Astrocyte (in vitro differentiated cells and primary cell): ENCODE results near the gene PCDHGA1. TPM values are rescaled to one million over a fixed set of nuclear protein-coding genes. Genes with fewer than 3 reads are reported as not detected.

ENCODE experiments used
- DNase-seq: peaks from one replicate; pipeline ENCODE4 v3.0.0-alpha.2; 2010; ENCODE audit warnings: low read depth
- FAIRE-seq: peaks from 2 replicates; lab custom pipeline; 2011; peaks lifted over from hg19 to GRCh38; lab: Jason Lieb, UNC
- H2AFZ ChIP-seq: 2 replicates; pipeline ENCODE4 v1.6.0; 2012; ENCODE audit warnings: low read depth, low read length, inconsistent platforms
- H3K27ac ChIP-seq: 2 replicates; pipeline ENCODE4 v1.5.1; 2011; ENCODE audit warnings: low read depth, low read length, inconsistent platforms
- H3K27me3 ChIP-seq: 2 replicates; pipeline ENCODE4 v1.6.0; 2011; ENCODE audit warnings: low read length, inconsistent platforms; ENCODE audit not compliant: insufficient read depth
- H3K36me3 ChIP-seq: 2 replicates; pipeline ENCODE4 v1.5.1; 2011; ENCODE audit warnings: low read length, inconsistent platforms; ENCODE audit not compliant: insufficient read depth
- H3K4me1 ChIP-seq: 2 replicates; pipeline ENCODE4 v1.5.1; 2011; ENCODE audit warnings: low read length, inconsistent platforms; ENCODE audit not compliant: insufficient read depth
- H3K4me2 ChIP-seq: 2 replicates; pipeline ENCODE4 v1.6.0; 2012; ENCODE audit warnings: low read length, inconsistent platforms
- H3K4me3 ChIP-seq: 2 replicates; pipeline ENCODE4 v1.5.1; 2011; ENCODE audit warnings: low read depth, mild to moderate bottlenecking, low read length, inconsistent platforms; ENCODE audit not compliant: insufficient read depth
- H3K79me2 ChIP-seq: 2 replicates; pipeline ENCODE4 v1.6.0; 2012; ENCODE audit warnings: mild to moderate bottlenecking, low read length, inconsistent platforms; ENCODE audit not compliant: insufficient read depth
- H3K9ac ChIP-seq: 2 replicates; pipeline ENCODE4 v1.6.0; 2012; ENCODE audit warnings: mild to moderate bottlenecking, low read length, inconsistent platforms
- H3K9me3 ChIP-seq: 2 replicates; pipeline ENCODE4 v1.5.1; 2012; ENCODE audit warnings: low read depth, mild to moderate bottlenecking, low read length, inconsistent platforms; ENCODE audit not compliant: insufficient read depth
- H4K20me1 ChIP-seq: 2 replicates; pipeline ENCODE4 v1.6.0; 2012; ENCODE audit warnings: low read length, inconsistent platforms; ENCODE audit not compliant: insufficient read depth
- H3K27ac Mint-ChIP-seq: one replicate; pipeline ENCODE4 v1.8.0; 2021; ENCODE audit warnings: mild to moderate bottlenecking, mixed read lengths; ENCODE audit not compliant: unreplicated experiment
- H3K27me3 Mint-ChIP-seq: one replicate; pipeline ENCODE4 v1.8.0; 2021; ENCODE audit warnings: low read depth, mixed read lengths; ENCODE audit not compliant: unreplicated experiment
- H3K36me3 Mint-ChIP-seq: one replicate; pipeline ENCODE4 v1.8.0; 2021; ENCODE audit warnings: low read depth, mixed read lengths; ENCODE audit not compliant: unreplicated experiment
- H3K4me1 Mint-ChIP-seq: one replicate; pipeline ENCODE4 v1.8.0; 2021; ENCODE audit warnings: low read depth, mixed read lengths; ENCODE audit not compliant: unreplicated experiment
- H3K4me3 Mint-ChIP-seq: one replicate; pipeline ENCODE4 v1.8.0; 2021; ENCODE audit warnings: mild to moderate bottlenecking, moderate library complexity, mixed read lengths; ENCODE audit not compliant: unreplicated experiment
- H3K9me3 Mint-ChIP-seq: one replicate; pipeline ENCODE4 v1.8.0; 2021; ENCODE audit warnings: mild to moderate bottlenecking, mixed read lengths; ENCODE audit not compliant: unreplicated experiment
- EZH2 ChIP-seq: IDR thresholded peaks from 2 replicates; pipeline ENCODE4 v1.6.1; 2012; ENCODE audit warnings: mild to moderate bottlenecking, low read length, inconsistent platforms; ENCODE audit not compliant: insufficient read depth
- total RNA-seq: library from RNA; stranded (reverse); gene quantifications from 2 replicates; pipeline ENCODE4 v1.2.1, GENCODE V29; 2021
- TF ChIP-seq, protein P1 (sequence below): IDR thresholded peaks from 2 replicates; pipeline ENCODE4 v1.5.1; 2011; ENCODE audit warnings: low read depth, mild to moderate bottlenecking, inconsistent platforms, low read length, moderate library complexity; ENCODE audit not compliant: insufficient read depth

PCDHGA1 gene
- total RNA-seq, 1 donor from 2014 or later: 0.27 TPM

DNA sequence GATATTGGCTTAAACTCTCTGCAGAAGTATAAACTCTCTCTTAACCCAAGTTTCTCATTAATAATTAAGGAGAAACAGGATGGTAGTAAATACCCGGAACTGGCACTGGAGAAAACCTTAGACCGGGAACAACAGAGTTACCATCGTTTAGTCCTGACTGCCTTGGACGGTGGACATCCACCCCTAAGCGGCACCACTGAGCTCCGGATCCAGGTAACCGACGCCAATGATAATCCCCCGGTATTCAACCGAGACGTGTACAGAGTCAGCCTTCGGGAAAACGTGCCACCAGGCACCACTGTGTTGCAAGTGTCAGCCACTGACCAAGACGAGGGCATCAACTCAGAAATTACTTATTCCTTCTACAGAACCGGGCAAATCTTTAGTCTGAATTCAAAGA lies 68.3 kb downstream of the PCDHGA1 start:
- H2AFZ ChIP-seq: no peak overlapping the region
- no peaks in the 10 kb centered on the region for H3K79me2 ChIP-seq
- peaks cover 42% of the 10 kb centered on the region for H3K9me3 ChIP-seq
- no peaks in the 10 kb centered on the region for H3K4me1 ChIP-seq
- H3K4me3 ChIP-seq: no peak overlapping the region
- no peaks in the 10 kb centered on the region for H4K20me1 ChIP-seq
- H3K27ac ChIP-seq: no peak overlapping the region
- DNase-seq (no peak), FAIRE-seq (no peak)
- Mint-ChIP-seq H3K9me3 (peaks cover 28% of the 10 kb centered on the region), H3K27me3 (no peaks in the 10 kb centered on the region), H3K4me1 (no peaks in the 10 kb centered on the region), H3K27ac (no peak overlapping the region), H3K4me3 (no peak overlapping the region), H3K36me3 (peaks cover 26% of the 10 kb centered on the region)
- H3K27me3 ChIP-seq: no peaks in the 10 kb centered on the region
- H3K4me2 ChIP-seq: peak overlapping the region; percentile 48
- no peak overlapping the region for H3K9ac ChIP-seq
- TF ChIP-seq, protein P1, sequence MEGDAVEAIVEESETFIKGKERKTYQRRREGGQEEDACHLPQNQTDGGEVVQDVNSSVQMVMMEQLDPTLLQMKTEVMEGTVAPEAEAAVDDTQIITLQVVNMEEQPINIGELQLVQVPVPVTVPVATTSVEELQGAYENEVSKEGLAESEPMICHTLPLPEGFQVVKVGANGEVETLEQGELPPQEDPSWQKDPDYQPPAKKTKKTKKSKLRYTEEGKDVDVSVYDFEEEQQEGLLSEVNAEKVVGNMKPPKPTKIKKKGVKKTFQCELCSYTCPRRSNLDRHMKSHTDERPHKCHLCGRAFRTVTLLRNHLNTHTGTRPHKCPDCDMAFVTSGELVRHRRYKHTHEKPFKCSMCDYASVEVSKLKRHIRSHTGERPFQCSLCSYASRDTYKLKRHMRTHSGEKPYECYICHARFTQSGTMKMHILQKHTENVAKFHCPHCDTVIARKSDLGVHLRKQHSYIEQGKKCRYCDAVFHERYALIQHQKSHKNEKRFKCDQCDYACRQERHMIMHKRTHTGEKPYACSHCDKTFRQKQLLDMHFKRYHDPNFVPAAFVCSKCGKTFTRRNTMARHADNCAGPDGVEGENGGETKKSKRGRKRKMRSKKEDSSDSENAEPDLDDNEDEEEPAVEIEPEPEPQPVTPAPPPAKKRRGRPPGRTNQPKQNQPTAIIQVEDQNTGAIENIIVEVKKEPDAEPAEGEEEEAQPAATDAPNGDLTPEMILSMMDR: no peak
- no peak for TF ChIP-seq EZH2
- no peaks in the 10 kb centered on the region for H3K36me3 ChIP-seq

DNA sequence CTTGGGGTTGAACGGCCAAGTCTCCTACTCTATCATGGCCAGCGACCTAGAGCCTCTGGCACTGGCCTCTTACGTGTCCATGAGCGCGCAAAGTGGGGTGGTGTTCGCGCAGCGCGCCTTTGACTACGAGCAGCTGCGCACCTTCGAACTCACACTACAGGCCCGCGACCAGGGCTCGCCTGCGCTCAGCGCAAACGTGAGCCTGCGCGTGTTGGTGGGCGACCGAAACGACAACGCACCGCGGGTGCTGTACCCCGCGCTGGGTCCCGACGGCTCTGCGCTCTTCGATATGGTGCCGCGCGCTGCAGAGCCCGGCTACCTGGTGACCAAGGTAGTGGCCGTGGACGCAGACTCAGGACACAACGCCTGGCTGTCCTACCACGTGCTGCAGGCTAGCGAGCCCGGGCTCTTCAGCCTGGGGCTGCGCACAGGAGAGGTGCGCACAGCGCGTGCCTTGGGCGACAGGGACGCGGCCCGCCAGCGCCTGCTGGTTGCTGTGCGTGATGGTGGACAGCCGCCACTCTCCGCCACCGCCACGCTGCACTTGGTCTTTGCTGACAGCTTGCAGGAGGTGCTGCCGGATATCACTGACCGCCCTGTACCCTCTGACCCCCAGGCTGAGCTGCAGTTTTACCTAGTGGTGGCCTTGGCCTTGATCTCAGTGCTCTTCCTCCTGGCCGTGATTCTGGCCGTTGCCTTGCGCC lies 69.4 kb downstream of the PCDHGA1 start:
- H3K9me3 ChIP-seq: peaks cover 44% of the 10 kb centered on the region
- H3K36me3 Mint-ChIP-seq: peaks cover 20% of the 10 kb centered on the region
- H3K4me2 ChIP-seq: peak overlapping the region; percentile 31
- DNase-seq (no peak), FAIRE-seq (no peak)
- no peaks in the 10 kb centered on the region for H3K27me3 Mint-ChIP-seq
- no peak overlapping the region for H3K4me3 Mint-ChIP-seq
- TF ChIP-seq, protein P1: no peak
- TF ChIP-seq EZH2: no peak
- no peak overlapping the region for H2AFZ ChIP-seq
- no peaks in the 10 kb centered on the region for H3K36me3 ChIP-seq
- peaks cover 20% of the 10 kb centered on the region for H3K9me3 Mint-ChIP-seq
- no peaks in the 10 kb centered on the region for H3K4me1 ChIP-seq
- H3K27ac Mint-ChIP-seq: no peak overlapping the region
- no peak overlapping the region for H3K4me3 ChIP-seq
- H3K27me3 ChIP-seq: no peaks in the 10 kb centered on the region
- no peak overlapping the region for H3K9ac ChIP-seq
- H3K27ac ChIP-seq: no peak overlapping the region
- no peaks in the 10 kb centered on the region for H3K4me1 Mint-ChIP-seq
- H3K79me2 ChIP-seq: peaks cover 5% of the 10 kb centered on the region
- no peaks in the 10 kb centered on the region for H4K20me1 ChIP-seq
